A549 (cell line): Measurements from ENCODE around the gene NNAT.

Experiments used
- MYC ChIP-seq: IDR thresholded peaks from 2 replicates; pipeline ENCODE4 v1.6.1; 2012; ENCODE audit warnings: mild to moderate bottlenecking, inconsistent platforms, low read length, improper control_type of control experiment, borderline replicate concordance
- RARB ChIP-seq: fragments of 250-450 bp; sonication (Bioruptor Pico); IDR thresholded peaks from 2 replicates; pipeline ENCODE4 v1.8.0; 2021; ENCODE audit warnings: mild to moderate bottlenecking, moderate library complexity
- SMC3 ChIP-seq: fragments of >200 bp; sonication (Bioruptor Twin); formaldehyde crosslinking; IDR thresholded peaks from 3 replicates; pipeline ENCODE4 v1.6.1; 2018; ENCODE audit warnings: inconsistent platforms
- TF ChIP-seq, protein P1 (sequence below): fragments of >200 bp; sonication (Bioruptor Twin); formaldehyde crosslinking; IDR thresholded peaks from 3 replicates; pipeline ENCODE4 v1.5.1; 2016

DNA sequence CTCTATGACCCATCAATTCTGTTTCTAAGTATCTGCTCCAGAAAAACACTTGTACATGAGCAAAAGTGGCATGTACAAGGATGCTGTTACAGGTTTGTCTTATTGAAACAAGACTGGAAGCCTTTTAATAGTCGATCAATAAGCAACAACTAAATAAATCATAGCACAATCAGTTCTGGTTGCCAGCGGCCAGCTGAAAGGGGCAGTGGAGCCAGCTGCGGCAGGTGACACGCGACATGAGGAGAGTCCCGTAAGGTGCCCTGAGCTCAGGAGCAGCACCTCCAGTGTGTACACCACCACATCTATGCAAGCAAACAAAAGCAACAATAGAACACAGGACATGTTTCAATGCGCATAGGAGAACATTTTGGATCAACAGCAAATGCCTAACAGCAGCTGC lies 20.7 kb upstream of the NNAT start:
- TF ChIP-seq SMC3 (no peak), RARB (no peak), MYC (no peak)
- TF ChIP-seq, protein P1, sequence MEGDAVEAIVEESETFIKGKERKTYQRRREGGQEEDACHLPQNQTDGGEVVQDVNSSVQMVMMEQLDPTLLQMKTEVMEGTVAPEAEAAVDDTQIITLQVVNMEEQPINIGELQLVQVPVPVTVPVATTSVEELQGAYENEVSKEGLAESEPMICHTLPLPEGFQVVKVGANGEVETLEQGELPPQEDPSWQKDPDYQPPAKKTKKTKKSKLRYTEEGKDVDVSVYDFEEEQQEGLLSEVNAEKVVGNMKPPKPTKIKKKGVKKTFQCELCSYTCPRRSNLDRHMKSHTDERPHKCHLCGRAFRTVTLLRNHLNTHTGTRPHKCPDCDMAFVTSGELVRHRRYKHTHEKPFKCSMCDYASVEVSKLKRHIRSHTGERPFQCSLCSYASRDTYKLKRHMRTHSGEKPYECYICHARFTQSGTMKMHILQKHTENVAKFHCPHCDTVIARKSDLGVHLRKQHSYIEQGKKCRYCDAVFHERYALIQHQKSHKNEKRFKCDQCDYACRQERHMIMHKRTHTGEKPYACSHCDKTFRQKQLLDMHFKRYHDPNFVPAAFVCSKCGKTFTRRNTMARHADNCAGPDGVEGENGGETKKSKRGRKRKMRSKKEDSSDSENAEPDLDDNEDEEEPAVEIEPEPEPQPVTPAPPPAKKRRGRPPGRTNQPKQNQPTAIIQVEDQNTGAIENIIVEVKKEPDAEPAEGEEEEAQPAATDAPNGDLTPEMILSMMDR = no peak
